ENCODE results near the gene RPS6KL1.
A peak's percentile ranks its signal among the peaks of the same experiment; 100 is the strongest.

RPS6KL1 gene

GRCh38 chr14:74951443-74952179 lies 28.6 kb upstream of the RPS6KL1 start:
- no peak for DNase-seq

GRCh38 chr14:74950795-74951442 lies 27.9 kb upstream of the RPS6KL1 start:
- no peak for DNase-seq

GRCh38 chr14:74949859-74950573 lies 27.0 kb upstream of the RPS6KL1 start:
- DNase-seq: no peak

- DNase-seq: no peak
Measured at GRCh38 chr14:74949191-74949601, 26.1 kb upstream of the RPS6KL1 start.

GRCh38 chr14:74948228-74949175 lies 25.4 kb upstream of the RPS6KL1 start:
- no peak for DNase-seq

- no peak for DNase-seq
Measured at GRCh38 chr14:74947353-74948227, 24.5 kb upstream of the RPS6KL1 start.

- no peak for DNase-seq
Measured at GRCh38 chr14:74946659-74947281, 23.7 kb upstream of the RPS6KL1 start.

GRCh38 chr14:74945852-74946658 lies 23.0 kb upstream of the RPS6KL1 start:
- DNase-seq: peak; percentile 32

- peak; percentile 17 for DNase-seq
Measured at GRCh38 chr14:74945261-74945851, 22.3 kb upstream of the RPS6KL1 start.

GRCh38 chr14:74942608-74943007 lies 19.5 kb upstream of the RPS6KL1 start:
- DNase-seq: no peak

GRCh38 chr14:74942181-74942580 lies 19.1 kb upstream of the RPS6KL1 start:
- no peak for DNase-seq

GRCh38 chr14:74941676-74942097 lies 18.6 kb upstream of the RPS6KL1 start:
- DNase-seq: peak; percentile 46

GRCh38 chr14:74940956-74941565 lies 18.0 kb upstream of the RPS6KL1 start:
- no peak for DNase-seq

GRCh38 chr14:74938531-74939495 lies 15.8 kb upstream of the RPS6KL1 start:
- no peak for DNase-seq

GRCh38 chr14:74937171-74937570 lies 14.1 kb upstream of the RPS6KL1 start:
- no peak for DNase-seq

GRCh38 chr14:74936731-74937130 lies 13.7 kb upstream of the RPS6KL1 start:
- no peak for DNase-seq

- DNase-seq: no peak
Measured at GRCh38 chr14:74936151-74936550, 13.1 kb upstream of the RPS6KL1 start.

- no peak for DNase-seq
Measured at GRCh38 chr14:74935360-74935680, 12.3 kb upstream of the RPS6KL1 start.
